Cardiac septum (tissue), 1 donor: ENCODE data around the gene URAD. TPM values are rescaled to one million over a fixed set of nuclear protein-coding genes. Genes with fewer than 3 reads are reported as not detected.
"Not testable (repeated sequence)": the region's sequence is repeated elsewhere in the genome, so short reads cannot be mapped to it uniquely, and the experiment has no call there.

Experiments
- DNase-seq: peaks from one replicate; pipeline ENCODE4 v3.0.0-alpha.2; 2020; ENCODE audit warnings: low spot score
- intact Hi-C: fragments of 100-400 bp; cut with DNase I; formaldehyde crosslinking; loops from one replicate; pipeline ENCODE4 v1.14.0; 2022
- long read RNA-seq: library from polyadenylated mRNA; unstranded; transcript quantifications from one replicate; pipeline ENCODE4 v2.0.0, GENCODE V29; 2021
- total RNA-seq: library from RNA; stranded (reverse); fragmentation: NEBNext Ultra II Directional; extraction: Animal tissue kit (Norgen Biotek cat#: 25700); gene quantifications from one replicate; pipeline ENCODE4 v1.2.1, GENCODE V29; 2021
- donor health status: DM: no; HTN: no; CAD: no.

The URAD gene, protein sequence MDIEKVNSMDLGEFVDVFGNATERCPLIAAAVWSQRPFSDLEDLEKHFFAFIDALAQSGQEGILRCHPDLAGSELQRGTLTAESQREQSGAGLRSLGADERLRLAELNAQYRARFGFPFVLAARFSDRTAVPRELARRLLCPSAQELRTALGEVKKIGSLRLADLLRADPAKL
- total RNA-seq, result not detected
- long read RNA-seq, result 0 reads

DNA sequence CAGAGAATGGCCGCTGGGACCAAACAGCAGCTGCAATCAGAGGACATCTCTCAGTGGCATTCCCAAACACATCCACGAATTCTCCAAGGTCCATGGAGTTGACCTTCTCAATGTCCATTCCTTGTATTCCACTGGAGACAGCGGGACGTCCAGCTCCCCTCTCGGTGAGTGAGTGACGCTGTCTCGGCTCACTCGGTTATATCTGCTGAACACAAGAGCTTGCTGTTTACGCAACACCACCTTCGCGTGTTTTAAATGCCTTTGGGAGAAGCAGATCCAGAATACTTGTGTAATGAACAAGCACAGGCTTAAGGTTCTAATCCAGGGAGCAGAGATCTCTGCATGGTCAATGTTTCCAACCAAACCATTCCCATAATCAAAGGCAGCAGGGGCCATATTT lies at the start of gene URAD:
URAD (minus strand) TSS at position 174 of the 400 bp plus-strand sequence; CDS start at position 118, 56 bp downstream.
- intact Hi-C loops, result loop anchor here (10.0 kb wide), 1 partner anchor 1004 kb away; no protein-coding TSS in a partner anchor
- DNase-seq, result no peak

GRCh38 chr13:28037399-28037798 lies 48.9 kb upstream of the URAD start:
- DNase-seq, result no peak
- intact Hi-C loops, result no loop called here

- intact Hi-C loops, result no loop called here
- no peak for DNase-seq
Measured at GRCh38 chr13:28035146-28035782, 46.8 kb upstream of the URAD start.

GRCh38 chr13:28033894-28034655 lies 45.6 kb upstream of the URAD start:
- intact Hi-C loops, result no loop called here
- no peak for DNase-seq

DNA sequence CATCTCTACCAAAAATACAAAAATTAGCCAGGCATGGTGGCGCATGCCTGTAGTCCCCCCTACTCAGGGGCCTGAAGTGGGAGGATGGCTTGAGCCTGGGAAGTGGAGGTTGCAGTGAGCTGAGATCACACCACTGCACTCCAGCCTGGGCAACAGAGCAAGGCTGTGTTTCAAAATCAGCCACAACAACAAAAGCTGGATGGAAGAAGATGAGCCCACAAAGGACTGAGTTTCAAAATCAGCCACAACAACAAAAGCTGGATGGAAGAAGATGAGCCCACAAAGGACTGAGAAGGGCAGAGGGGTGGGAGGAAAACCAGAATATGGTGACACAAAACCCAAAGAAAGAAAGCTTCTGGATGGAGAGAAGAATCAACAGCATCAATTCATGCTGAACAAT lies 43.9 kb upstream of the URAD start:
- intact Hi-C loops, result not testable (repeated sequence)

DNA sequence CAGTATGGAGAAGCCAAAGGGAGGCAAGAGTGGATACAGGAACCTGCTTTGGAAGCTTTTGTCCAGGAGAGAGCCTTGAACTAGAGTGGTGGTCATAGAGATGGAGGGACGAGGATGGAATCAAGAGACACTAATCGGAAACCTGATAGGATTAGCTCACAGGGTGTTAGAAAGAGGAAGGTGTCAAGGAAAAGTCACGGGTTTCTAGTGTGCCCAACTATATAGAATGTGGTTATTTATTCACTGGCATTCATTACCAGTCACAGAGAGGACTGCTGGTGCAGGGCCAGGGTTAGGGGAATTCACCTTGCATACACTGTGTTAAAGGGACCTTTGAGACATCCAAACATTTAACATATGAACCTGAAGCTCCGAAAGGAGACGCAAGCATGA lies 43.4 kb upstream of the URAD start:
- intact Hi-C loops, result no loop called here

More for the DNA sequence above, 43.9 kb upstream of the URAD start:
- not testable (repeated sequence) for DNase-seq

DNA sequence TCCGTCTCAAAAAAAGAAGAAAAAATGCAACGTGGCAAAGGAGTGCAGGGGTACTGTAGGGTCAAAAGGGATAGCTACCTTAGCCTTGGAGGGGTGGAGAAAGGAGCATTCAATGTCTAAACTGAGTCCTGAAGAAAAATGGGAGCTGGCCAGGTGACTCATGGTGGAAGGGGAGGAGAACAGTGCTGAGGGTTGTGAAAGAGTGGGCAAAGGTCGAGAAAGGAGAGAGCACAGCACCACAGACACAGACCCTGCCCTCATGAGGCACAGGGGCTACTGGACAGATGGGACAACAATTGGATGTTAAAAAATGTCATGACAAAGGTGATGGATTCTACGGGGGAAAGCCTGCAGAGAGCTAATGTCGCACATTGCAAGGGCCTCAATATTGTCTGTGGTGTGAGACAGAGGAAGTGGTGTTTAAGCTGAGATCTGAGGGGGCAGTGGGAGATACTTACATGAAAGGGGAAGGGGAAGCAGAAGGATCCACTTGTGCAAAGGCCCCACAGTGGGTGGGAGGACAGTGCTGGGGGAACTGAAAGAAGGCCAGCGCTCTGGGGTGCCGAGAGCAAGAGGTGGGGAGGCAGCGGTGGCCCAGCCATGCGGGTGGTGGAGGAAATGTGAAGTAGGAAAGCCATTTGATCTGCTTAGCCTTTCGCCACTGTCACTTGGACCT lies 42.9 kb upstream of the URAD start:
- intact Hi-C loops, result no loop called here
- no peak for DNase-seq

More for the DNA sequence above, 43.4 kb upstream of the URAD start:
- no peak for DNase-seq

GRCh38 chr13:28027607-28028364 lies 39.3 kb upstream of the URAD start:
- DNase-seq, result no peak
- intact Hi-C loops, result no loop called here

DNA sequence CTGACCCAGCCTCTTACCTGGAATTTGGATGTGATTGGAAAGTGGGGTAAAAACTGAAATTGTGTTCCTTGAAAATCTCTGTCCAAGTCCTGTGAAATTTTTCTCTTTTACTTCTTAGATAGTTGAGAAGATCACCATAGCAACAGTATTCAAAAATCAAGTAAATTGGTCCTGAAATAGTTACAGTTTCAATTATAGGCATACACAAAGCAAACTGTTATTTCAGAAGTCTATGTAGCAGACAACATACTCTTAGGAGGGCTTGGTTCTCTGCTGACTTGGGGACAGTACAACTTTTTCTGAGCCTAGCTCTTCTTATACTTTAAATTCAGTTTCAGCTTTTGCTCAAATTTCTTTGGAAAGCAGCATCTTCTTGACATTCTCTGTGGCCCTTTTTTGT lies 38.6 kb upstream of the URAD start:
- intact Hi-C loops, result no loop called here
- DNase-seq, result no peak

DNA sequence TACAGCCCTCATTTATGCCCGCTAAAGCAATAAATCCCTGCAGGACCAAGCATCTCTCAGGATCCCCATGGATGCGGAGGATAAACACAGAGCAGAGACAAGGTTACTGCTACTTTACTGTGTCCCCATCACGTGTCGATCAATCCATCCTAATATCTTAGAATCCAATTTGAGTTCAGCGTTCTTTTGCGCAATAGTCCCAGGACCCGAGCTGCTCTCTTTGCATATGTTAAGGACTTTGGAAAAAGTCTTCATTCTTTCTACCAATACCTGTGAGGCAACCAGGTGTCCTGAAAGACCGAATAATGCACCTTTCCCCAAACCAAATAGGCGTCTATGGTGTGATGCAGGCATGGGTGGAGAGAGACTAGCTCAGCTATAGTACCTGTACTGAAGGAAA lies 38.0 kb upstream of the URAD start:
- DNase-seq, result no peak
- intact Hi-C loops, result no loop called here

GRCh38 chr13:28022848-28023518 lies 34.5 kb upstream of the URAD start:
- no peak for DNase-seq
- intact Hi-C loops, result no loop called here

- intact Hi-C loops, result no loop called here
- DNase-seq, result no peak
Measured at GRCh38 chr13:28014301-28014700, 25.8 kb upstream of the URAD start.

DNA sequence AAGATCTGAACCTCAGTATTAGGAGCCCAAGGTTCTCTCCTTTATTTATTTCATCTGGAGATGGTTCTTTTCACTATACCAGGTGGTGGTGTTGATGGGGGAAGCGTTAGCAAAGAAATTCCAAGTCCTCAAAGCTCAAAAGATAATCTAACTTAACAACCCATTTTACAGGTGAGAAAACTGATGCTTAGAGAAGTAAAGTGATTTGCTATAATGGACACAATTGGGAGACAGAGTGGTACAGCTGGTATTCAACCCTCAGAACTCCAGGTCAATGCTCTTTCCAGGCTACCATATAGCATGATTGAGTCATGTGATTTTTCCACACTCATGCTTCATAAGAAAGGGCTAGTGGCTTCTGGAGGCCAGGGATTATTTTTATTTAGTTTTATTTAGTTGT lies 25.0 kb upstream of the URAD start:
- intact Hi-C loops, result no loop called here

DNA sequence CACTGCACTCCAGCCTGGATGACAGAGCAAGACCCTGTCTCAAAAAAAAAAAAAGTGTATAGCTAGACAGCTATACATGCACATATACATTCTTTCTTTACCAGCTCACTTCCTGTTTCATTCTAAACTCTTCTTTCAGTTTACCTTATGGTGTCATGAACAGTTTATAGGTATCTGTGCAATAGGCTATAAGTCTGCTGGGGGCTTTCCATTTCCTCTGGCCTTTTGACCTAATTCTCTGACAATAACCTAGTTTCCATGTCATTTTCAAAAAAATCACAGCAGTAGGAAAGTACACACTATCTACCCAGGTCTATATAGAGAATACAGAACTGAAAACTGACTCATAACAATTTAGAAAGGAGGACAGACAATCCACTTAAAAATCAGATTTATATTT lies 24.4 kb upstream of the URAD start:
- intact Hi-C loops, result no loop called here
- no peak for DNase-seq

More for the DNA sequence above, 25.0 kb upstream of the URAD start:
- no peak for DNase-seq

GRCh38 chr13:28012383-28012782 lies 23.9 kb upstream of the URAD start:
- intact Hi-C loops, result no loop called here
- DNase-seq, result no peak

DNA sequence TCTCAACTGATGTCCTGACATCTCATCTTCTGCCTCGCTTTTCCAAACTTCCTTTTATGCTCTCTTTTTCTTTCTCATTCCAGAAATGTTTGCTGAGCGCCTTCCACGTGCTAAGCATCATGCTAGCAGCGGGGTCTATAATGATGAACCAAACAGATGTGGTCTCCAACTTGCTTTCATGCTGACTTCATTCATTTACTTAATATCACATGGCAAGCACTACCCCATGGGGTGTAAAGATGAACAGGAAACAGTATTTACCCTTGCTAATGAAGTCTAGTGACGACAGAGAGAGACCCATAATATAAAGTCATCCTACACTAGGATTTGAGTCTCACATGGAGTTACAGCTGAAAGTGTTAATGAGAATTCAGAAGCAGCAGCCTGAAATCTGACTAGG lies 21.6 kb upstream of the URAD start:
- intact Hi-C loops, result no loop called here

GRCh38 chr13:28005016-28005415 lies 16.5 kb upstream of the URAD start:
- intact Hi-C loops, result not testable (repeated sequence)

More for the DNA sequence above, 21.6 kb upstream of the URAD start:
- no peak for DNase-seq

DNA sequence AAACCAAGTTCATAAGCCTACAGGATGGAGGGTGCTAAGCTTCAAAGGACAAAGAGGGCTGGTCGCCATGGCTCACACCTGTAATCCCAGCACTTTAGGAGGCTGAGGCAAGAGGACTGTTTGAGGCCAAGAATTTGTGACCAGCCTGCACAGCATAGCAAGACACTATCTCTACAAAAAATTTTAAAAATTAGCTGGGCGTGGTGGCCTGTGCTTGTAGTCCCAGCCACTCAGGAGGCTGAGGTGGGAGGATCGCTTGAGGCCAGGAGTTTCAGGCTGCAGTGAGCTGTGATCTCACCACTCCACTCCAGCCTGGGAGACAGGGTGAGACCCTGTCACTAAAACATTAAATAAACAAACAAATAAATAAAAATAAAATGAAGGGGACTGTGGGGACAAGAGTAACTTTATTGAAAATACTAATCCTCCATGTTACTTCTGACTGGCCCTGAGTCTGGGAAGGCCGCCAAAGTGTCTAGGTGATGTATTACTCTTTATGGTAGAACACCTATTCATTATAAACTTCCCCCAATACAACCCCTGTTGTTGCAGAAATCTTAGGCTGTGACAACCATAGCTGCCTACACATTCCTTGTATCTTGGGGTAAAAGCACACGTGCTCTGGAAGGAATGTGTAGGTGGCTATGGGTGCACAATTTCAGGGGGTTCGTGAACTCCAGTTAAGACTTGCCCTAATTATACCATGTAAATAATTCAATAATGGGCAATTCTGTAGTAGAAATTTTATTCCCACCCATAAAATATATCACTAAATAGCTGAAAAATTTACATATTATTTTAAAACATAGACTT lies 14.6 kb upstream of the URAD start:
- intact Hi-C loops, result no loop called here
- DNase-seq, result no peak

More at GRCh38 chr13:28005016-28005415, 16.5 kb upstream of the URAD start:
- not testable (repeated sequence) for DNase-seq
